Astrocyte (in vitro differentiated cells and primary cell): ENCODE data around the gene CPB2. TPM values are rescaled to one million over a fixed set of nuclear protein-coding genes. Genes with fewer than 3 reads are reported as not detected.
A peak's percentile ranks its signal among the peaks of the same experiment; 100 is the strongest.

Source experiments
- DNase-seq: peaks from one replicate; pipeline ENCODE4 v3.0.0-alpha.2; 2010; ENCODE audit warnings: low read depth
- FAIRE-seq: peaks from 2 replicates; lab custom pipeline; 2011; peaks lifted over from hg19 to GRCh38; lab: Jason Lieb, UNC
- H2AFZ ChIP-seq: 2 replicates; pipeline ENCODE4 v1.6.0; 2012; ENCODE audit warnings: low read depth, low read length, inconsistent platforms
- H3K27ac ChIP-seq: 2 replicates; pipeline ENCODE4 v1.5.1; 2011; ENCODE audit warnings: low read depth, low read length, inconsistent platforms
- H3K27me3 ChIP-seq: 2 replicates; pipeline ENCODE4 v1.6.0; 2011; ENCODE audit warnings: low read length, inconsistent platforms; ENCODE audit not compliant: insufficient read depth
- H3K36me3 ChIP-seq: 2 replicates; pipeline ENCODE4 v1.5.1; 2011; ENCODE audit warnings: low read length, inconsistent platforms; ENCODE audit not compliant: insufficient read depth
- H3K4me1 ChIP-seq: 2 replicates; pipeline ENCODE4 v1.5.1; 2011; ENCODE audit warnings: low read length, inconsistent platforms; ENCODE audit not compliant: insufficient read depth
- H3K4me2 ChIP-seq: 2 replicates; pipeline ENCODE4 v1.6.0; 2012; ENCODE audit warnings: low read length, inconsistent platforms
- H3K4me3 ChIP-seq: 2 replicates; pipeline ENCODE4 v1.5.1; 2011; ENCODE audit warnings: low read depth, mild to moderate bottlenecking, low read length, inconsistent platforms; ENCODE audit not compliant: insufficient read depth
- H3K79me2 ChIP-seq: 2 replicates; pipeline ENCODE4 v1.6.0; 2012; ENCODE audit warnings: mild to moderate bottlenecking, low read length, inconsistent platforms; ENCODE audit not compliant: insufficient read depth
- H3K9ac ChIP-seq: 2 replicates; pipeline ENCODE4 v1.6.0; 2012; ENCODE audit warnings: mild to moderate bottlenecking, low read length, inconsistent platforms
- H3K9me3 ChIP-seq: 2 replicates; pipeline ENCODE4 v1.5.1; 2012; ENCODE audit warnings: low read depth, mild to moderate bottlenecking, low read length, inconsistent platforms; ENCODE audit not compliant: insufficient read depth
- H4K20me1 ChIP-seq: 2 replicates; pipeline ENCODE4 v1.6.0; 2012; ENCODE audit warnings: low read length, inconsistent platforms; ENCODE audit not compliant: insufficient read depth
- H3K27ac Mint-ChIP-seq: one replicate; pipeline ENCODE4 v1.8.0; 2021; ENCODE audit warnings: mild to moderate bottlenecking, mixed read lengths; ENCODE audit not compliant: unreplicated experiment
- H3K27me3 Mint-ChIP-seq: one replicate; pipeline ENCODE4 v1.8.0; 2021; ENCODE audit warnings: low read depth, mixed read lengths; ENCODE audit not compliant: unreplicated experiment
- H3K36me3 Mint-ChIP-seq: one replicate; pipeline ENCODE4 v1.8.0; 2021; ENCODE audit warnings: low read depth, mixed read lengths; ENCODE audit not compliant: unreplicated experiment
- H3K4me1 Mint-ChIP-seq: one replicate; pipeline ENCODE4 v1.8.0; 2021; ENCODE audit warnings: low read depth, mixed read lengths; ENCODE audit not compliant: unreplicated experiment
- H3K4me3 Mint-ChIP-seq: one replicate; pipeline ENCODE4 v1.8.0; 2021; ENCODE audit warnings: mild to moderate bottlenecking, moderate library complexity, mixed read lengths; ENCODE audit not compliant: unreplicated experiment
- H3K9me3 Mint-ChIP-seq: one replicate; pipeline ENCODE4 v1.8.0; 2021; ENCODE audit warnings: mild to moderate bottlenecking, mixed read lengths; ENCODE audit not compliant: unreplicated experiment
- EZH2 ChIP-seq: IDR thresholded peaks from 2 replicates; pipeline ENCODE4 v1.6.1; 2012; ENCODE audit warnings: mild to moderate bottlenecking, low read length, inconsistent platforms; ENCODE audit not compliant: insufficient read depth
- total RNA-seq: library from RNA; stranded (reverse); gene quantifications from 2 replicates; pipeline ENCODE4 v1.2.1, GENCODE V29; 2021
- TF ChIP-seq, protein P1 (sequence below): IDR thresholded peaks from 2 replicates; pipeline ENCODE4 v1.5.1; 2011; ENCODE audit warnings: low read depth, mild to moderate bottlenecking, inconsistent platforms, low read length, moderate library complexity; ENCODE audit not compliant: insufficient read depth

Gene CPB2
- total RNA-seq, 1 donor from 2014 or later: not detected

DNA sequence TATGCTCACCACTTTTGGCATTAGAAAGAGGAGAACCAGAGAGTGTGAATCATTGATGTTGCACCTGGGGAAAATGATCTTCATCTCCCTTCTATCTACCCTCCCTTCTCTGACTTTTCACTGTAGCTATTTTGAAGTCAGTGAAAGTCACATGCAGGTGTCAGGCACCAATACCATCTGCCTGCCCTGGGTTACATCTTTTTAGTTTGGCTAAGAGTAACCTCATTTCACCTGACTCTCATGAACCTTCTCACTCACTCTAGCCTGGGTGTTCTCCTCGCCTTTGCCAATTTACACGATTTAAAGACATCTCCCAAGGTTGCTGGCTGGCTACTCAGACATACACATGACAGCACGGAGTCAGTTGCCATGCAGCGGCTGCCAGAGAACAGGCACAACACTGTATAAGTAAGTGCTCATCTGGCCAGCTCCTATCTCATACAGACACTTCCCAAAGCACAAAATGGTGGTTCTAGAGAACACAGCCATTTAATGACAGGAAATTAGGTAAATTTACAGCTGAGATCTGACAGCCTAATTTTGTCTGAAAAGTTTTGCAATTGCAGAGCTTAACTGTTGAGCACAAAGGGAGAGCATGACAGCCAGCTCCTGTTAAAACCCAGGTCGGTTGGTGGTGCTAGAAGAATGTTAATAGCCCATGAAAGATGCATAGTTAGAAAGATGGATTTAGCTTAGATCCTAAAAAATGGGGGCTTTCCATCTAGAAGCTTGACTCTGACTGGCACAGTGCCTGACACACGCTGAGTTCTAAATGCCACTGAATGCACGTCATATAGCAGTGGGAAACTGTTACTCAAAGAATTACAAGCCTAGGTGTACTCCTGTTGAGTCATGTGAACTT, 44.7 kb upstream of the CPB2 start:
- no peak for TF ChIP-seq EZH2
- TF ChIP-seq, protein P1, sequence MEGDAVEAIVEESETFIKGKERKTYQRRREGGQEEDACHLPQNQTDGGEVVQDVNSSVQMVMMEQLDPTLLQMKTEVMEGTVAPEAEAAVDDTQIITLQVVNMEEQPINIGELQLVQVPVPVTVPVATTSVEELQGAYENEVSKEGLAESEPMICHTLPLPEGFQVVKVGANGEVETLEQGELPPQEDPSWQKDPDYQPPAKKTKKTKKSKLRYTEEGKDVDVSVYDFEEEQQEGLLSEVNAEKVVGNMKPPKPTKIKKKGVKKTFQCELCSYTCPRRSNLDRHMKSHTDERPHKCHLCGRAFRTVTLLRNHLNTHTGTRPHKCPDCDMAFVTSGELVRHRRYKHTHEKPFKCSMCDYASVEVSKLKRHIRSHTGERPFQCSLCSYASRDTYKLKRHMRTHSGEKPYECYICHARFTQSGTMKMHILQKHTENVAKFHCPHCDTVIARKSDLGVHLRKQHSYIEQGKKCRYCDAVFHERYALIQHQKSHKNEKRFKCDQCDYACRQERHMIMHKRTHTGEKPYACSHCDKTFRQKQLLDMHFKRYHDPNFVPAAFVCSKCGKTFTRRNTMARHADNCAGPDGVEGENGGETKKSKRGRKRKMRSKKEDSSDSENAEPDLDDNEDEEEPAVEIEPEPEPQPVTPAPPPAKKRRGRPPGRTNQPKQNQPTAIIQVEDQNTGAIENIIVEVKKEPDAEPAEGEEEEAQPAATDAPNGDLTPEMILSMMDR: no peak
- no peaks in the 10 kb centered on the region for H3K27me3 ChIP-seq
- H3K36me3 Mint-ChIP-seq: no peaks in the 10 kb centered on the region
- no peak overlapping the region for H3K9ac ChIP-seq
- no peaks in the 10 kb centered on the region for H3K36me3 ChIP-seq
- peak; percentile 69 for DNase-seq
- H2AFZ ChIP-seq: no peak overlapping the region
- no peak overlapping the region for H3K4me3 ChIP-seq
- no peak overlapping the region for H3K4me3 Mint-ChIP-seq
- FAIRE-seq: no peak
- no peaks in the 10 kb centered on the region for H3K9me3 Mint-ChIP-seq
- no peaks in the 10 kb centered on the region for H3K4me1 Mint-ChIP-seq
- H3K27ac ChIP-seq: peak overlapping the region; percentile 3
- no peaks in the 10 kb centered on the region for H4K20me1 ChIP-seq
- no peaks in the 10 kb centered on the region for H3K27me3 Mint-ChIP-seq
- no peaks in the 10 kb centered on the region for H3K9me3 ChIP-seq
- no peak overlapping the region for H3K27ac Mint-ChIP-seq
- H3K4me2 ChIP-seq: peak overlapping the region; percentile 35
- no peaks in the 10 kb centered on the region for H3K79me2 ChIP-seq
- H3K4me1 ChIP-seq: peaks cover 15% of the 10 kb centered on the region

DNA sequence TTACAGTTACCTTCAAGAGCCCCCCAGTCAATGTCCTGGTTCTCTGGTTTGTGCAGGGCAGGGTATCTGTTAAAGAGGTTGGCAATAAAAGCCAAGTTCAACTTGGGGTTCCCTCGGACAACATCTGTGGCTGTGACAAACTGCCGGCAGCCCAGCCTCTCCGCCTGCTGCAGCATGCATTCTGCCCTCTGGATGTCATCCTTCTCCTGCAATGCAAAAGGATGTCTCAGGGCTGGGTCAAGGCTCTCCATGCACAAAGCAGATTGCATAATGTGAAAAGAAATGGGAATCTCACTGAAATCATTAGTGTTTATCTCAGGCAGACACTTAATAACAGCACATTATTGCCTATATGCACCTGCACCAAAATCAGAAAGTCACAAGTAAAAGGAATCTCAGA, 42.1 kb upstream of the CPB2 start:
- no peaks in the 10 kb centered on the region for H3K9me3 ChIP-seq
- H2AFZ ChIP-seq: no peak overlapping the region
- H3K9me3 Mint-ChIP-seq: no peaks in the 10 kb centered on the region
- H3K4me3 ChIP-seq: no peak overlapping the region
- TF ChIP-seq, protein P1: peak; percentile 17
- TF ChIP-seq EZH2: no peak
- no peaks in the 10 kb centered on the region for H4K20me1 ChIP-seq
- H3K27me3 ChIP-seq: no peaks in the 10 kb centered on the region
- no peak for DNase-seq
- H3K4me1 ChIP-seq: peaks cover 15% of the 10 kb centered on the region
- H3K27me3 Mint-ChIP-seq: no peaks in the 10 kb centered on the region
- H3K4me2 ChIP-seq: no peak overlapping the region
- H3K79me2 ChIP-seq: no peaks in the 10 kb centered on the region
- no peaks in the 10 kb centered on the region for H3K4me1 Mint-ChIP-seq
- H3K36me3 Mint-ChIP-seq: no peaks in the 10 kb centered on the region
- H3K36me3 ChIP-seq: no peaks in the 10 kb centered on the region
- H3K9ac ChIP-seq: no peak overlapping the region
- H3K4me3 Mint-ChIP-seq: no peak overlapping the region
- FAIRE-seq: no peak
- H3K27ac Mint-ChIP-seq: no peak overlapping the region
- no peak overlapping the region for H3K27ac ChIP-seq

DNA sequence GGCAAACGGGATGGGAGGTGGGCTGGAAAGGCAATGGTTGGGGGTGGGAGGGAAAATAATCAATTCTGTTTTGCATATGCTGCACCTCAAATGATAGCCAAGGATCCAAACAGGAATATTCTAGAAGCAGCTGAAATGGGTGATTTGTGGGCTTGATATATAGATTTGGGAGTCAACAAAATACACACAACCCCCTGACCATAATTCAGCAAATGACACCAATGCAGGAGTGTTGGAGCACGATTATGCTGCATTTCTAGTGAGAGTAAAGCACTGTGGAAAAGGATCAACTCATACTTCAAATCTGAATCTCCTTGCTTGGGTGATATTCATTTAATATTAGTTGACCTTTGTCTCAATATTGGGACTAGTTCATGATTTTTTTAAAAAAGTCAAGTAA, 41.1 kb upstream of the CPB2 start:
- no peaks in the 10 kb centered on the region for H3K9me3 ChIP-seq
- no peaks in the 10 kb centered on the region for H3K27me3 Mint-ChIP-seq
- H3K9me3 Mint-ChIP-seq: no peaks in the 10 kb centered on the region
- no peak overlapping the region for H3K4me3 Mint-ChIP-seq
- no peak overlapping the region for H2AFZ ChIP-seq
- H4K20me1 ChIP-seq: no peaks in the 10 kb centered on the region
- H3K36me3 ChIP-seq: no peaks in the 10 kb centered on the region
- FAIRE-seq (no peak), DNase-seq (no peak)
- H3K79me2 ChIP-seq: no peaks in the 10 kb centered on the region
- TF ChIP-seq, protein P1: no peak
- no peak for TF ChIP-seq EZH2
- H3K4me2 ChIP-seq: no peak overlapping the region
- no peak overlapping the region for H3K27ac ChIP-seq
- H3K27me3 ChIP-seq: no peaks in the 10 kb centered on the region
- H3K4me3 ChIP-seq: no peak overlapping the region
- H3K27ac Mint-ChIP-seq: no peak overlapping the region
- no peak overlapping the region for H3K9ac ChIP-seq
- no peaks in the 10 kb centered on the region for H3K4me1 Mint-ChIP-seq
- no peaks in the 10 kb centered on the region for H3K36me3 Mint-ChIP-seq
- peaks cover 15% of the 10 kb centered on the region for H3K4me1 ChIP-seq
